DND-41 (cell line): ENCODE measurements around the gene SLC39A6.

Experiments used
- CTCF ChIP-seq: IDR thresholded peaks from 2 replicates; pipeline ENCODE4 v1.5.1; 2012; ENCODE audit warnings: borderline replicate concordance, low read length, moderate library complexity, mild to moderate bottlenecking; ENCODE audit not compliant: poor library complexity, severe bottlenecking; ENCODE audit errors: extremely low read depth
- EZH2 ChIP-seq: IDR thresholded peaks from 3 replicates; pipeline ENCODE4 v1.6.1; 2012; ENCODE audit warnings: borderline replicate concordance, low read depth, mild to moderate bottlenecking, moderate library complexity, low read length, inconsistent platforms; ENCODE audit not compliant: severe bottlenecking

- TF ChIP-seq EZH2 (no peak), CTCF (no peak)
These were observed 32.2 kb downstream of the SLC39A6 start for GRCh38 chr18:36096955-36097354.
